ENCODE data around the gene OCA2.

Gene OCA2

DNA sequence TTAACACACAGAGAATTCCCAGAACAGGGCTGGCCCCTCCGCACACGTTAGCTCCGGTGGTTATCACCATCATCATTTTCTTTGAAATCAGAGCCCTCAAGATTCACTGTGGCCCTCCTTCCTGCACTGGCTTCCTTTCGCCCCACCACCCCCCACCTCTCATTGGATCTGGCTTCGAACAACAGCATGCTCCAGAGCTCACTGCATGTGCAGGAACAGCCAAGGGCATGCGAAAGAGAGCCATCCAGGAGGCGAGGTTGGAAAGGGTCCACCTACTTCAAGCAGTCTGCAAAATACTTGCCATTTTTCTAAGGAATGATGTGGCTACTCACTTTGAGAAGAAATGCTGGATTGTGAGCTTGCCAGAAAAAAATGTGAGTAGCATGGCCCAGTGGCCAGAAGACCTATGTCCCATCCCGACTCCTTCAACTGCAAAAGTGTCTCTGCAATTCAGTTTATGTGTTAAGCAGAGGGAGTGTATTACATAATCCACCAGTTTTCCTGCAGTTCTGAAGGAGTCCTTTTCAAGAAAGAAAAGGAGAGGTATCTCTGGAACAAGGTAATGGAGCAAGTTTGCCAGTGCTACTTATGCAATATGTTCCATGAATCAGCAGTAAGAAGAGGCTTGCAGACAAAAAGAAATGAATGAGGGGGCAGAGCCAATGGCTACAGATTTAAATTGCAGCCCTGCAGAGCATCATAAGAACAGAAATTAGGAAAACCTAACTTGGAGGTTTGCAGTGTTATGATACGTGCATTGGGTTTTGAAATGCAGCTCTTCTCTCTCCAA, 92.8 kb downstream of the OCA2 start:
- CTCF ChIA-PET, result no interaction called here

DNA sequence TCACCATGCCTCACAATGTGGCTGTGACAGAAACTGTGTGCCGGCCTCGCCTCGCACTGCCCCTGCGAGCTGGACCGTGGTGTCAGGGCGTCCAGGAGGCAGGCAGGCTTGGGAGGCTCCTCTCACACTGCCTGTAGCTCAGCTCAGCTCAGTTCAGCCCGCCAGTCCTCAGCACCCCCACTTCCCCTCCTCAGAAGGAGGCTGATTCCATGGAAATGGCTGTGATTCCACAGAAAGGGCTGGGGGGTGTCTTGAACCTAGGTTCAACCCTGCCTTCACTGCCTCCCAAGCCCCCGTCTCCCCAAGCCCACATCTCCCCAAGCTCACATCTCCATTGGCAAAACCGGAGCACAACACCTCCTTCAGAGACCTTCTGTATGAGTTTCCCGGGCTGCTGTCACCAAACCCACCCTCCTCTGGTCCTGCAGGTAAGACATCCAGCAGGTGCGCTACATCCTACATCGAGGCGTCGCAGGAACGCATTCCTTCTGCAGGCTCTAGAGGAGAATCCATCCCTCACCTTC, 94.0 kb downstream of the OCA2 start:
- POLR2A ChIA-PET (ENCODE audit: low non-redundant PET), result no interaction called here
- TF ChIP-seq, protein P1, sequence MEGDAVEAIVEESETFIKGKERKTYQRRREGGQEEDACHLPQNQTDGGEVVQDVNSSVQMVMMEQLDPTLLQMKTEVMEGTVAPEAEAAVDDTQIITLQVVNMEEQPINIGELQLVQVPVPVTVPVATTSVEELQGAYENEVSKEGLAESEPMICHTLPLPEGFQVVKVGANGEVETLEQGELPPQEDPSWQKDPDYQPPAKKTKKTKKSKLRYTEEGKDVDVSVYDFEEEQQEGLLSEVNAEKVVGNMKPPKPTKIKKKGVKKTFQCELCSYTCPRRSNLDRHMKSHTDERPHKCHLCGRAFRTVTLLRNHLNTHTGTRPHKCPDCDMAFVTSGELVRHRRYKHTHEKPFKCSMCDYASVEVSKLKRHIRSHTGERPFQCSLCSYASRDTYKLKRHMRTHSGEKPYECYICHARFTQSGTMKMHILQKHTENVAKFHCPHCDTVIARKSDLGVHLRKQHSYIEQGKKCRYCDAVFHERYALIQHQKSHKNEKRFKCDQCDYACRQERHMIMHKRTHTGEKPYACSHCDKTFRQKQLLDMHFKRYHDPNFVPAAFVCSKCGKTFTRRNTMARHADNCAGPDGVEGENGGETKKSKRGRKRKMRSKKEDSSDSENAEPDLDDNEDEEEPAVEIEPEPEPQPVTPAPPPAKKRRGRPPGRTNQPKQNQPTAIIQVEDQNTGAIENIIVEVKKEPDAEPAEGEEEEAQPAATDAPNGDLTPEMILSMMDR (conservative IDR thresholded peaks at IDR 0.05; ENCODE audit: low read depth), result no peak
- no peak overlapping the region for H3K27ac ChIP-seq
- CTCF ChIA-PET, result no interaction called here
- DNase-seq (ENCODE audit: low spot score), result no peak

More for the DNA sequence above, 92.8 kb downstream of the OCA2 start:
- POLR2A ChIA-PET (ENCODE audit: low non-redundant PET), result no interaction called here
- no peak for DNase-seq (ENCODE audit: low spot score)
- no peak overlapping the region for H3K27ac ChIP-seq
- TF ChIP-seq, protein P1 (conservative IDR thresholded peaks at IDR 0.05; ENCODE audit: low read depth), result no peak

DNA sequence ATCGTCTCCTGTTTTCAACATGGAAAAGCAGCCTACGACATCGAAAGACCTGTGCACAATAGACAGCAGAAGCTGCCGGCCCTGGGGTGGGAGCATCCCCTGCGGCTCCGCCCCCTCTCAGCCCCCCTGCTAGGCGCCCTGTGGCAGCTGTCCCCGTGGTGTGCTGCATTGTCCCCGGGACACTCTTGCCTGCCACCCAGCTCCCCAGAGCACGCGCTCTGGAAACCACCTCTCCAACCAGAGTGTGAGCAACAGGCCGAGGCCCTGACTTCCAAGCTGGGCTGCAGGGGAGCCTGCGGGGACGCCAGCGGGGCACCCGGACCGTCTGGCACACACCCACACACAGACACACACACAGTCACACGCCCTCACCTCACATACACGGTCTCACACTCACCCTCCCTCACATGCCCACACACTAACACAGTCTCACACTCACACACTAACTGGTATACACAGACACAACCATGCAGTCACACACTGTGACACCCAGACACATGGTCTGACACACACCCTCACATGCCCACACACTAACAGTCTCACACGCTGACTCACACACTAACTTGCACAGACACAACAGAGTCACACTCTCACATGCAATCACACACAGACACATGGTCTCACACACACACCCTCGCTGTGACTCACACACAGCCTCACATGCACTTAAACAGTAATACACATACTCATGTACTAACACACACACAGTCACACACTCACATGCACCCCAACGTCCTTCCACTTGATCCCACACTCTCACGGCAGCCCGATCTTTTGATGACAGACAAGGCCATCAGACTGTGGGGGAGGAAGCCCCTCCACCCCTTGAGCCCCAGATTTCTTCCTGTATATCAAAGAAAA, 94.7 kb downstream of the OCA2 start:
- DNase-seq (ENCODE audit: low spot score), result no peak
- TF ChIP-seq, protein P1 (conservative IDR thresholded peaks at IDR 0.05; ENCODE audit: low read depth), result no peak
- H3K27ac ChIP-seq, result no peak overlapping the region
- ChIA-PET CTCF (no interaction called here), POLR2A (ENCODE audit: low non-redundant PET) (no interaction called here)

DNA sequence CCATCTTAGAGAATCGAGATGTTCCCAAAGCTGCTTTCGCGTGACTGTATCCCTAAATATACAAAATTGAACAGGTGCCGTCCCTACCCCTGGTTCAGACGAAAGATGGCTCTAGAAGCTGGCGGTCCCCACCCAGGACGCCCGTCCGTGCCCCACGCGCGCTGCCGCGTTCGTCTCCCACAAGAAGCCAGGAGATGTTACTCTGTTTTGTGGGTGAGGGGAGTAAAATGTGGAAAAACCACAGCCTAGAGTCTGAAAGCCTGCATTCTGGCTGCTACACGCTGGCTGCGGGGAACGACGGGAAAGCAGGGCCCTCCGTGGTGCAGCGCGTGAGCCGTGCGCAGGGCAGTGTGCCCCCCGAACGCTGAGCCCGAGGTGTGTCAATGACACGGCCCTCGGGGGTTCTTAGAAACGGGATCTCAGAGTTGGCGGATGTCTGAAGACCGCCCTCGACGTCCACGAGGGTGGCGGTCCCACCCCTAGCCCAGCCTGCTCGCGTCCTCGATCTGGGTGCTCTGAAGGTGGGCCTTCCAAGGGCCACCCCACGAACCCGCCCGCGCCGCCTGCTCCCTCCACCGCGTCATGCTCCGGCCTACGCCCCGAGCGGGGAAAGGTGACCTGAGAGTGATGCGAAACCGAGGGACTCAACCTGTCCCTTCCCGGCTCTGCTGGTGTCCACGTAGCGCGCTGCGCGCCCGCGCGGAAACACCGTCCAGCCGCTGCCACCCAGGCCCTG, 95.6 kb downstream of the OCA2 start:
- no peak for DNase-seq (ENCODE audit: low spot score)
- POLR2A ChIA-PET (ENCODE audit: low non-redundant PET), result no interaction called here
- H3K27ac ChIP-seq, result no peak overlapping the region
- CTCF ChIA-PET, result no interaction called here
- TF ChIP-seq, protein P1 (conservative IDR thresholded peaks at IDR 0.05; ENCODE audit: low read depth), result no peak

DNA sequence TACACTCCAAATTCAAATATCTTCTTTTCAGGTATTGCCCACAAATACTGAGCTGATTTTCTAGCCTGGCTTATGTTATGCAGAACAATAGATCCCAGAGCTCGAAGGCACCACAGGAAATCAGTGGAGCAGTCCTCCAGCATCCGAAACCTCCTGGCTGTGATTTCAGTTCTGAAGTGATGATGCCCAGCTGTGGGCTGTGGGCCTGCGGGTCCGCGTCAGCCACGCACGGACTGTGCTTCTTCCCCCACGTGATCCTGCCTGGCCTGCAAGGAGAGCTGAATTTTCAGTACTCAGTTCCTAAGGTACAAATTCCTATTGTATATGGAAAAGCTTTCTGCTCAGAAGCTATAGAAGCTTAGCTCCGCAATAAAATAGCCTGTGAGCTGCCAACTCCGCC, 96.2 kb downstream of the OCA2 start:
- POLR2A ChIA-PET (ENCODE audit: low non-redundant PET), result no interaction called here
- CTCF ChIA-PET, result no interaction called here
- DNase-seq (ENCODE audit: low spot score), result no peak
- TF ChIP-seq, protein P1 (conservative IDR thresholded peaks at IDR 0.05; ENCODE audit: low read depth), result no peak
- H3K27ac ChIP-seq, result no peak overlapping the region

Data from RWPE1 (cell line).